Mesenchymal stem cell (in vitro differentiated cells and primary cell): Measurements from ENCODE around the gene ARHGEF19.
A peak's percentile ranks its signal among the peaks of the same experiment; 100 is the strongest.

Experiments used
- DNase-seq: peaks from one replicate; pipeline ENCODE4 v3.0.0-alpha.2; 2013
- H2AFZ ChIP-seq: one replicate; pipeline ENCODE4 v1.6.1; 2013; ENCODE audit warnings: low read depth, mild to moderate bottlenecking, control low read depth, inconsistent platforms, low read length, moderate library complexity
- H2AK5ac ChIP-seq: 2 replicates; pipeline ENCODE4 v1.6.1; 2013; ENCODE audit warnings: low read length, moderate library complexity, mild to moderate bottlenecking, inconsistent platforms; ENCODE audit not compliant: severe bottlenecking
- H2BK120ac ChIP-seq: one replicate; pipeline ENCODE4 v1.6.1; 2013; ENCODE audit warnings: low read depth, mild to moderate bottlenecking, inconsistent platforms, low read length, moderate library complexity
- H2BK12ac ChIP-seq, 2 experiments: one replicate each; pipeline ENCODE4 v1.6.1; 2013; ENCODE audit warnings: inconsistent platforms in 2 of 2, low read length in 2 of 2, mild to moderate bottlenecking in 2 of 2, moderate library complexity in 2 of 2, control low read depth in 1 of 2
- H2BK15ac ChIP-seq: one replicate; pipeline ENCODE4 v1.6.1; 2013; ENCODE audit warnings: mild to moderate bottlenecking, low read depth, inconsistent platforms; ENCODE audit not compliant: poor library complexity, severe bottlenecking
- H2BK5ac ChIP-seq: 2 replicates; pipeline ENCODE4 v1.6.1; 2013; ENCODE audit warnings: low read depth, mild to moderate bottlenecking, low read length, control low read depth, inconsistent platforms; ENCODE audit not compliant: poor library complexity, severe bottlenecking
- H3K14ac ChIP-seq, 2 experiments: one replicate each; pipeline ENCODE4 v1.6.1; 2013; ENCODE audit warnings: inconsistent platforms in 2 of 2, low read length in 2 of 2, control low read depth in 1 of 2, mild to moderate bottlenecking in 1 of 2, moderate library complexity in 1 of 2
- H3K18ac ChIP-seq, 2 experiments: one replicate each; pipeline ENCODE4 v1.6.1; 2013; ENCODE audit warnings: inconsistent platforms in 2 of 2, low read length in 2 of 2, control low read depth in 1 of 2, low read depth in 1 of 2, mild to moderate bottlenecking in 1 of 2
- H3K23ac ChIP-seq, 2 experiments: one replicate each; pipeline ENCODE4 v1.6.1; 2013; ENCODE audit warnings: inconsistent platforms in 2 of 2, low read length in 2 of 2, mild to moderate bottlenecking in 2 of 2, moderate library complexity in 2 of 2, control low read depth in 1 of 2
- H3K27ac ChIP-seq: 2 replicates; pipeline ENCODE4 v1.5.1; 2013; ENCODE audit warnings: mild to moderate bottlenecking, moderate library complexity, low read length, control low read depth, inconsistent platforms; ENCODE audit not compliant: poor library complexity, severe bottlenecking
- H3K27me3 ChIP-seq, 2 experiments: 2 replicates each; pipeline versions ENCODE4 v1.6.1 to v1.7.0; 2013; ENCODE audit warnings: low read length in 2 of 2, mild to moderate bottlenecking in 2 of 2, moderate library complexity in 2 of 2, control low read depth in 1 of 2, inconsistent platforms in 1 of 2; ENCODE audit not compliant: control insufficient read depth in 1 of 2, insufficient read depth in 1 of 2
- H3K36me3 ChIP-seq, 2 experiments: 2 replicates each; pipeline versions ENCODE4 v1.6.1 to v1.7.0; 2013; ENCODE audit warnings: low read length in 2 of 2, control low read depth in 1 of 2, inconsistent platforms in 1 of 2, low read depth in 1 of 2, mild to moderate bottlenecking in 1 of 2; ENCODE audit not compliant: insufficient read depth in 2 of 2, control insufficient read depth in 1 of 2
- H3K4ac ChIP-seq, 2 experiments: one replicate each; pipeline ENCODE4 v1.6.1; 2013; ENCODE audit warnings: inconsistent platforms in 2 of 2, low read length in 2 of 2, mild to moderate bottlenecking in 2 of 2, moderate library complexity in 2 of 2, control low read depth in 1 of 2, low read depth in 1 of 2
- H3K4me1 ChIP-seq: 2 replicates; pipeline ENCODE4 v1.6.1; 2013; ENCODE audit warnings: low read depth, low read length, control low read depth; ENCODE audit not compliant: control insufficient read depth, insufficient read depth
- H3K4me2 ChIP-seq: 2 replicates; pipeline ENCODE4 v1.6.1; 2013; ENCODE audit warnings: low read length, mild to moderate bottlenecking, inconsistent platforms; ENCODE audit not compliant: poor library complexity, severe bottlenecking
- H3K4me3 ChIP-seq, 2 experiments: 2 replicates each; pipeline versions ENCODE4 v1.5.1 to v1.7.0; 2013; ENCODE audit warnings: low read length in 2 of 2, mild to moderate bottlenecking in 2 of 2, control low read depth in 1 of 2, low read depth in 1 of 2; ENCODE audit not compliant: insufficient read depth in 1 of 2
- H3K79me1 ChIP-seq: replicated peaks from 2 replicates; pipeline ENCODE4 v1.6.1; 2013; ENCODE audit warnings: mild to moderate bottlenecking, control low read depth, low read length, inconsistent platforms; ENCODE audit not compliant: poor library complexity, severe bottlenecking
- H3K9ac ChIP-seq: 2 replicates; pipeline ENCODE4 v1.7.0; 2013; ENCODE audit warnings: mild to moderate bottlenecking, low read length, moderate library complexity
- H3K9me3 ChIP-seq: 2 replicates; pipeline ENCODE4 v1.7.0; 2013; ENCODE audit warnings: mild to moderate bottlenecking, low read length; ENCODE audit not compliant: control insufficient read depth
- H4K8ac ChIP-seq: one replicate; pipeline ENCODE4 v1.6.1; 2013; ENCODE audit warnings: inconsistent platforms, mild to moderate bottlenecking, low read length, moderate library complexity
- H4K91ac ChIP-seq: one replicate; pipeline ENCODE4 v1.6.1; 2013; ENCODE audit warnings: mild to moderate bottlenecking, low read length, inconsistent platforms
- WGBS: methylation state at CpG from one replicate; pipeline ENCODE4 v1.1.7; 2013; ENCODE audit warnings: mixed read lengths; 5-methylcytosine and 5-hydroxymethylcytosine counted together

ARHGEF19 gene

GRCh38 chr1:16211824-16212223 is 628 bp downstream of the ARHGEF19 start:
- Histone ChIP-seq H4K8ac (no peak overlapping the region), H2AFZ (no peak overlapping the region), H3K9ac (no peak overlapping the region), H3K4me3 (no peak overlapping the region), H3K27ac (no peak overlapping the region), H2BK15ac (peak overlapping the region; percentile 54), H3K14ac (no peak overlapping the region), H3K4ac (no peak overlapping the region), H3K36me3 (no peaks in the 10 kb centered on the region), H2AK5ac (no peak overlapping the region), H2BK12ac (no peak overlapping the region), H3K79me1 (no peaks in the 10 kb centered on the region), H3K9me3 (no peaks in the 10 kb centered on the region), H4K91ac (no peak overlapping the region), H3K23ac (no peak overlapping the region), H3K4me2 (no peak overlapping the region), H2BK5ac (no peak overlapping the region), H3K4me1 (peaks cover 21% of the 10 kb centered on the region), H2BK120ac (no peak overlapping the region), H3K18ac (no peak overlapping the region), H3K27me3 (peaks cover 0 to 13% of the 10 kb centered on the region in 2 experiments)
- no peak for DNase-seq
- WGBS, result 80% methylated on average over 6 of the region's 6 CpGs

DNA sequence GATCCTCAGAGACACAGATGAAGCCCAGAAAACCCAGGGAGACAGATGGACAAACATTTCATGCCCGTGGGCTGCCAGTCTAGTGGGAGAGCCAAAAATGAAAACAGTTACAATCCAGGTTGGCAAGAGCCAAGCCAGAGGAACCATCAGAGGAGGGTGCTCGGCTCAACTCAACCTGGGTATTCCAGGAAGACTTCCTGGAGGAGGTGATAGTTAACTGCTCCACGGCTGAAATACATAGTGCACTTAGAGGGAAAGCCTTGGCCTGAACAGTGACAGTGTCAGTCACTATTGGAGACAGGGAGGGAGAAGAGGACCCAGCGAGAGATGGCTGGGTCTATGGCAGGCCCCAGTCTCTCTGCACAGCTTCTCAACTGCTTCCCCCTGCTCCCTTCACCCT is 1.9 kb downstream of the ARHGEF19 start:
- no peak overlapping the region for H4K8ac ChIP-seq
- H3K79me1 ChIP-seq, result peaks cover 3% of the 10 kb centered on the region
- H3K27ac ChIP-seq, result no peak overlapping the region
- H2AK5ac ChIP-seq, result no peak overlapping the region
- H3K14ac ChIP-seq, result no peak overlapping the region
- H2BK120ac ChIP-seq, result no peak overlapping the region
- H3K23ac ChIP-seq, result no peak overlapping the region
- H4K91ac ChIP-seq, result no peak overlapping the region
- no peak overlapping the region for H2BK15ac ChIP-seq
- 84% methylated on average over 3 of the region's 4 CpGs for WGBS
- no peak overlapping the region for H2AFZ ChIP-seq
- no peaks in the 10 kb centered on the region for H3K9me3 ChIP-seq
- H3K9ac ChIP-seq, result no peak overlapping the region
- peaks cover 25% of the 10 kb centered on the region for H3K4me1 ChIP-seq
- H3K27me3 ChIP-seq, result peaks cover 0 to 13% of the 10 kb centered on the region in 2 experiments
- no peak overlapping the region for H3K4ac ChIP-seq
- H3K18ac ChIP-seq, result no peak overlapping the region
- H3K4me2 ChIP-seq, result no peak overlapping the region
- H2BK12ac ChIP-seq, result no peak overlapping the region
- H3K4me3 ChIP-seq, result no peak overlapping the region
- DNase-seq, result no peak
- H2BK5ac ChIP-seq, result no peak overlapping the region
- H3K36me3 ChIP-seq, result no peaks in the 10 kb centered on the region

DNA sequence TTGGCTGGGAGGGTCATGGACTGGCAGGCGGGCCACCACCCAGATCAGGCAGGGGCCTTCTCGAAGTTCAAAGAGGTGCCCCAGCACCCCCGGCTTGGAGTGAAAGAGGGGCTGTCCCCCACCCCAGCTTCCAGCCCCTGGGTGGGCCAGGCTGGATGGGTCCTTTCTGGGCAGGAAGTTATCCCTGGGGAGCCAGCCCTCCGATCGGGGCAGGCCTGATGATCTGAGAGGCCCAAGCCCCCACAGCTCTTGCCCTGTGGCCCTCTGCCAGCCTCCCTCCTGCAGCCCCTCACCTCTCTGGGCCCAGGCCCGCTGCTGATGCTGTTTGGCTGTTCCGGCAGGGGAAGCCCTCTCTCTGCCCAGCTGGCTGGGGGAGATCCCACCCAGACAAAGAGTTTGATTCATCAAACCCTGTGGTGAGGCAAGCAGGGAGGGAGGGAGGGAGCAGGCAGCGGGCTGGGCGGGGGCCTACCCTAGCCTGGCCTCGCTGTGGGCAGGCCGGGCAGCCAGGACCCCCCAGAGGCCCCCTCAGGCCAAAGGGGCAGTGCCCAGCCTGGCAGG is 2.5 kb downstream of the ARHGEF19 start:
- peak overlapping the region in 1 of 2 experiments; percentile 16 for H2BK12ac ChIP-seq
- peaks cover 3% of the 10 kb centered on the region for H3K79me1 ChIP-seq
- H2AFZ ChIP-seq, result no peak overlapping the region
- WGBS, result 88% methylated on average over 10 of the region's 11 CpGs
- no peak overlapping the region for H4K91ac ChIP-seq
- H3K9ac ChIP-seq, result no peak overlapping the region
- no peak for DNase-seq
- peak overlapping the region; percentile 23 to 29 for H3K18ac ChIP-seq
- H3K4me3 ChIP-seq, result no peak overlapping the region
- no peak overlapping the region for H3K4me2 ChIP-seq
- H3K27ac ChIP-seq, result no peak overlapping the region
- peaks cover 0 to under 1% of the 10 kb centered on the region in 2 experiments for H3K36me3 ChIP-seq
- peaks cover 25% of the 10 kb centered on the region for H3K4me1 ChIP-seq
- H4K8ac ChIP-seq, result no peak overlapping the region
- H3K4ac ChIP-seq, result peak overlapping the region in 1 of 2 experiments; percentile 12
- H3K23ac ChIP-seq, result no peak overlapping the region
- no peak overlapping the region for H2AK5ac ChIP-seq
- H3K9me3 ChIP-seq, result no peaks in the 10 kb centered on the region
- no peak overlapping the region for H2BK120ac ChIP-seq
- no peak overlapping the region for H2BK15ac ChIP-seq
- no peak overlapping the region for H2BK5ac ChIP-seq
- no peak overlapping the region for H3K14ac ChIP-seq
- peaks cover 0 to 13% of the 10 kb centered on the region in 2 experiments for H3K27me3 ChIP-seq

- H3K14ac ChIP-seq, result no peak overlapping the region
- H3K27ac ChIP-seq, result no peak overlapping the region
- no peak overlapping the region for H2AFZ ChIP-seq
- no peak overlapping the region for H3K23ac ChIP-seq
- H2BK12ac ChIP-seq, result no peak overlapping the region
- no peak overlapping the region for H3K9ac ChIP-seq
- no peak overlapping the region for H2BK15ac ChIP-seq
- H3K79me1 ChIP-seq, result peaks cover 5% of the 10 kb centered on the region
- H3K4me3 ChIP-seq, result no peak overlapping the region
- DNase-seq, result no peak
- H4K8ac ChIP-seq, result no peak overlapping the region
- no peak overlapping the region for H2BK5ac ChIP-seq
- H3K4me1 ChIP-seq, result peaks cover 25% of the 10 kb centered on the region
- H3K36me3 ChIP-seq, result peaks cover 0 to 7% of the 10 kb centered on the region in 2 experiments
- peaks cover 0 to 13% of the 10 kb centered on the region in 2 experiments for H3K27me3 ChIP-seq
- H2AK5ac ChIP-seq, result no peak overlapping the region
- H3K4me2 ChIP-seq, result no peak overlapping the region
- H3K9me3 ChIP-seq, result no peaks in the 10 kb centered on the region
- 94% methylated on average over 8 of the region's 9 CpGs for WGBS
- H3K4ac ChIP-seq, result no peak overlapping the region
- no peak overlapping the region for H3K18ac ChIP-seq
- no peak overlapping the region for H2BK120ac ChIP-seq
- no peak overlapping the region for H4K91ac ChIP-seq
These were observed 3.2 kb downstream of the ARHGEF19 start for GRCh38 chr1:16209132-16209846.
